SH-SY5Y (cell line): Measurements from ENCODE around the gene OLFM3.

Experiments used
- GATA2 ChIP-seq: IDR thresholded peaks from 2 replicates; pipeline ENCODE4 v1.6.1; 2011; ENCODE audit warnings: mild to moderate bottlenecking, low read depth, low read length
- GATA3 ChIP-seq: IDR thresholded peaks from 2 replicates; pipeline ENCODE4 v1.6.1; 2011; ENCODE audit warnings: low read depth, mild to moderate bottlenecking, low read length, moderate library complexity

GRCh38 chr1:101781201-101781831 lies 215.4 kb downstream of the OLFM3 start:
- TF ChIP-seq GATA2 = no peak
- TF ChIP-seq GATA3 = no peak
